GM13976 (cell line): ENCODE measurements around the gene OSBPL3.

Experiments
- DNase-seq: peaks from one replicate; pipeline ENCODE4 v3.0.0; 2012; ENCODE audit warnings: low spot score
- CTCF ChIP-seq: IDR thresholded peaks from 2 replicates; pipeline ENCODE4 v1.5.1; 2012; ENCODE audit warnings: borderline replicate concordance, mild to moderate bottlenecking; ENCODE audit not compliant: insufficient read depth; ENCODE audit errors: extremely low read depth, missing control alignments, control extremely low read depth
- in situ Hi-C: fragments of 300-500 bp; cut with MboI; formaldehyde crosslinking; loops from one replicate; pipeline ENCODE4 v1.12.0; 2022; ENCODE audit warnings: low sequenced_read_pairs, mixed read lengths, inconsistent platforms; ENCODE audit not compliant: unreplicated experiment

Gene OSBPL3

DNA sequence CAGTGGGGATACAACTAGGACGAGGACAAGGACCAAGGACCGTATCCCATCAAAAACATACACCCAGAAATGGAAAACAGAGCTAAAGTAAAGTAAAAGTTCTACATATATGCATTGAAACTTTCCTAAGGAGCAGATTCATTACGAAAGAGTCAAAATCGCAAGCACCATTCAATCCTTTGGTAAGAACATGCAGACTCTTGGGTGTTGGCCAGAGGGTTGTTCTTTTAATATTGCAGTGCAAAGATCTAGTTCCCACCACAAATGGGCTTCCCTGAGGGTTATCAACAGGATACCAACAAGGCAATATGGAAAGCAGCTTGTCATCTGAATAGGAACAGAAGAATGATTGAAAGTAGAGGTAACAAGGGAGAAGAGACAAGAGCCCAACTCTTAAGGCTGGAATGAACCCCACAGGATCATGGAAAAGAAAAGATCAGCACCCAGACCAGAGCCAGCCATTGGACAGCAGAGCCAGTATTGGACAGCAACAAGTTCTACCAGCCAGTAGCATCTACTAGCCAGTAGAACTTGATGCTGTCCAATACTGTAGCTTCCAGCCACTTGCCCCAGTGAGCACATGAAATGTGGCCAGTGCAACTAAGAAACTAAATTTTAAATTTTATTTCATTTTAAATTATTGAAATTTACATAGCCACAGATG lies 66.0 kb downstream of the OSBPL3 start:
- no peak for TF ChIP-seq CTCF
- in situ Hi-C loops: no loop called here
- DNase-seq: no peak

- in situ Hi-C loops: no loop called here
- no peak for DNase-seq
- TF ChIP-seq CTCF: no peak
Measured at GRCh38 chr7:24912874-24913514, 67.0 kb downstream of the OSBPL3 start.

- DNase-seq: no peak
- TF ChIP-seq CTCF: no peak
- in situ Hi-C loops: no loop called here
Measured at GRCh38 chr7:24912424-24912823, 67.6 kb downstream of the OSBPL3 start.

GRCh38 chr7:24911213-24911603 lies 68.8 kb downstream of the OSBPL3 start:
- DNase-seq: no peak
- no peak for TF ChIP-seq CTCF
- in situ Hi-C loops: no loop called here

DNA sequence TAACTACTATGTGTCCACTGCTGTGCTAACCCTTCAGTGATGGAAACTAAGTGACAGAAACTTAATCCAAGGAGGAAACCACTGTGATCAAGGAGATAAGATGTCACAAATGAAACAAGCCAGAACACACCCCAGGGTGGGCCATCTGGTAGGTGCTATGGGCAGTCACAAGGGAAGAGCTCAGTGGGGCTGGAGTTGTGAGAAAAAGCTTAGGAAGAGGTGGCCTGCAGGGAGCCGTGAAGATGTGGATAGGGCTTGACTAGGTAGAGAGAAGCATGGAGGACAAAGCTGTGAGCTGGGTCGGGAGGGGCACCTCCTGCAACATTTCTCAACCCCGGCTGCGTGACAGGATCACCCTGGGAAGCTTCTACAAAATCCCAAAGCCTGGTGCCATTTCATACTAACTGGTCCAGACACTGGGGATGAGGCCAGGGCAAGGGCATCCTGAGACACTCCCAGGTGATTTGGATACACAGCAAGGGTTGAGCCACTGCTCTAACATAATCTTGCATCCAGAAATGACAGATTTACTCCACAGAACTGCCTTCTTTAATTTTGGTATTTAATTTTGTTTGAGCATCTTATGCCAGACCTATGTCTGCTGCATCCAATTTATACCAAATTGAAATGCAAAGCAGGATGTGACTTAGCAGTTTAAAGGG lies 69.3 kb downstream of the OSBPL3 start:
- in situ Hi-C loops: no loop called here
- TF ChIP-seq CTCF: no peak
- DNase-seq: no peak

GRCh38 chr7:24908727-24909126 lies 71.3 kb downstream of the OSBPL3 start:
- in situ Hi-C loops: no loop called here
- TF ChIP-seq CTCF: no peak
- DNase-seq: no peak
